Natural killer cell (primary cell): ENCODE data around the gene RBM14. TPM values are rescaled to one million over a fixed set of nuclear protein-coding genes. Genes with fewer than 3 reads are reported as not detected.

ENCODE experiments used
- ATAC-seq, 3 donors: fragments of 150-1000 bp in 2 of 3; fragments of 200-7000 bp in 1 of 3; cut with Tn5 transposase; 1 replicate in 1 of 3; 2 replicates in 2 of 3; pipeline ENCODE4 v1.10.0; 2021; ENCODE audit warnings: mild to moderate bottlenecking in 2 of 3, moderate library complexity in 2 of 3
- DNase-seq, 2 donors: peaks; one replicate each; pipeline versions ENCODE4 v3.0.0 to v3.0.0-alpha.2; 2013 to 2021; ENCODE audit warnings: mixed read lengths in 1 of 2
- H3K27ac ChIP-seq: one replicate; pipeline ENCODE4 v1.5.1; 2013; ENCODE audit warnings: mild to moderate bottlenecking, low read length
- H3K27me3 ChIP-seq: one replicate; pipeline ENCODE4 v1.6.1; 2013; ENCODE audit warnings: low read length; ENCODE audit not compliant: control insufficient read depth, insufficient read depth
- H3K36me3 ChIP-seq: one replicate; pipeline ENCODE4 v1.6.1; 2013; ENCODE audit warnings: low read length; ENCODE audit not compliant: control insufficient read depth, insufficient read depth
- H3K4me1 ChIP-seq: one replicate; pipeline ENCODE4 v1.6.1; 2013; ENCODE audit warnings: low read length; ENCODE audit not compliant: control insufficient read depth, insufficient read depth
- H3K4me3 ChIP-seq: one replicate; pipeline ENCODE4 v1.5.1; 2013; ENCODE audit warnings: low read length
- H3K9me3 ChIP-seq: one replicate; pipeline ENCODE4 v1.6.1; 2013; ENCODE audit warnings: low read length; ENCODE audit not compliant: control insufficient read depth, insufficient read depth
- H3K27ac Mint-ChIP-seq, 2 donors: one replicate each; pipeline ENCODE4 v1.8.0; 2022; ENCODE audit warnings: mild to moderate bottlenecking in 2 of 2, mixed read lengths in 2 of 2, moderate library complexity in 1 of 2
- H3K27me3 Mint-ChIP-seq, 2 donors: one replicate each; pipeline ENCODE4 v1.8.0; 2022; ENCODE audit warnings: low read depth in 2 of 2, mixed read lengths in 2 of 2
- H3K36me3 Mint-ChIP-seq: one replicate; pipeline ENCODE4 v1.8.0; 2022; ENCODE audit warnings: mixed read lengths
- H3K4me1 Mint-ChIP-seq, 2 donors: one replicate each; pipeline ENCODE4 v1.8.0; 2022; ENCODE audit warnings: mixed read lengths in 2 of 2
- H3K4me3 Mint-ChIP-seq: one replicate; pipeline ENCODE4 v1.8.0; 2022; ENCODE audit warnings: mild to moderate bottlenecking, moderate library complexity, mixed read lengths
- H3K9me3 Mint-ChIP-seq, 2 donors: one replicate each; pipeline ENCODE4 v1.8.0; 2022; ENCODE audit warnings: mixed read lengths in 2 of 2
- CTCF ChIP-seq: fragments of 200-600 bp; IDR thresholded peaks from one replicate; pipeline ENCODE4 v1.8.0; 2022; ENCODE audit warnings: antibody characterized with exemption
- WGBS: methylation state at CpG from one replicate; pipeline ENCODE4 v1.1.7; 2013; ENCODE audit warnings: missing lambda C conversion rate; ENCODE audit not compliant: insufficient coverage; 5-methylcytosine and 5-hydroxymethylcytosine counted together
- intact Hi-C: fragments of 100-400 bp; cut with micrococcal nuclease; formaldehyde crosslinking; loops from one replicate; pipeline ENCODE4 v1.14.2; 2022
- total RNA-seq, 4 donors: library from RNA; stranded (reverse); fragments of 120-200 nt in 1 of 4; gene quantifications; one replicate each; pipeline versions ENCODE4 v1.2.3 to v1.2.4, GENCODE V29; 2013 to 2022

The RBM14 gene
- total RNA-seq, 3 donors from 2014 or later (not counting 1 experiment from before 2014, with no cell fraction given) = 289 to 325 (median 307) TPM

GRCh38 chr11:66614073-66614472 is 2.4 kb upstream of the RBM14 start:
- Histone ChIP-seq H3K9me3 (no peaks in the 10 kb centered on the region), H3K4me1 (peaks cover 42% of the 10 kb centered on the region), H3K4me3 (no peak overlapping the region), H3K27me3 (no peaks in the 10 kb centered on the region), H3K27ac (no peak overlapping the region), H3K36me3 (peaks cover 3% of the 10 kb centered on the region)
- WGBS = 95% methylated on average over 13 of the region's 13 CpGs
- Mint-ChIP-seq H3K4me1 (peaks cover 38 to 44% of the 10 kb centered on the region in 2 donors), H3K9me3 (no peaks in the 10 kb centered on the region), H3K27ac (no peak overlapping the region), H3K36me3 (no peaks in the 10 kb centered on the region), H3K27me3 (no peaks in the 10 kb centered on the region), H3K4me3 (no peak overlapping the region)
- TF ChIP-seq CTCF = no peak
- DNase-seq (no peak), ATAC-seq (no peak)
- intact Hi-C loops = no loop called here

GRCh38 chr11:66617155-66617834 is 865 bp downstream of the RBM14 start:
- Mint-ChIP-seq H3K4me1 (peaks cover 53 to 54% of the 10 kb centered on the region in 2 donors), H3K36me3 (no peaks in the 10 kb centered on the region), H3K27ac (peak overlapping the region; percentile 99 to 100), H3K27me3 (no peaks in the 10 kb centered on the region), H3K4me3 (peak overlapping the region; percentile 99), H3K9me3 (no peaks in the 10 kb centered on the region)
- Histone ChIP-seq H3K4me1 (peaks cover 53% of the 10 kb centered on the region), H3K9me3 (no peaks in the 10 kb centered on the region), H3K36me3 (peaks cover 6% of the 10 kb centered on the region), H3K27ac (peak overlapping the region; percentile 95), H3K27me3 (no peaks in the 10 kb centered on the region), H3K4me3 (peak overlapping the region; percentile 94)
- TF ChIP-seq CTCF = no peak
- peak in 1 of 2 donors; percentile 75 for DNase-seq
- intact Hi-C loops = no loop called here
- under 1% methylated on average over 38 of the region's 38 CpGs for WGBS
- ATAC-seq = peak in 1 of 3 donors; percentile 3

GRCh38 chr11:66619080-66619554 is 2.7 kb downstream of the RBM14 start:
- 36% methylated on average over 3 of the region's 4 CpGs for WGBS
- TF ChIP-seq CTCF = no peak
- DNase-seq (peak in 1 of 2 donors; percentile 88), ATAC-seq (peak; percentile 13 to 19 (median 16))
- Histone ChIP-seq H3K27ac (peak overlapping the region; percentile 95), H3K4me1 (peaks cover 71% of the 10 kb centered on the region), H3K36me3 (peaks cover 23% of the 10 kb centered on the region), H3K27me3 (no peaks in the 10 kb centered on the region), H3K4me3 (no peak overlapping the region), H3K9me3 (no peaks in the 10 kb centered on the region)
- H3K4me1 Mint-ChIP-seq = peaks cover 71% of the 10 kb centered on the region in 2 donors
- peak overlapping the region; percentile 99 for H3K4me3 Mint-ChIP-seq
- H3K27ac Mint-ChIP-seq = peak overlapping the region; percentile 99 to 100
- no peaks in the 10 kb centered on the region for H3K9me3 Mint-ChIP-seq
- intact Hi-C loops = no loop called here
- no peaks in the 10 kb centered on the region for H3K36me3 Mint-ChIP-seq
- no peaks in the 10 kb centered on the region for H3K27me3 Mint-ChIP-seq
